Measurements from ENCODE around the gene CCDC88C. TPM values are rescaled to one million over a fixed set of nuclear protein-coding genes. Genes with fewer than 3 reads are reported as not detected.

The CCDC88C gene
- total RNA-seq, 1 experiment from 2014 or later = 21.3 TPM

DNA sequence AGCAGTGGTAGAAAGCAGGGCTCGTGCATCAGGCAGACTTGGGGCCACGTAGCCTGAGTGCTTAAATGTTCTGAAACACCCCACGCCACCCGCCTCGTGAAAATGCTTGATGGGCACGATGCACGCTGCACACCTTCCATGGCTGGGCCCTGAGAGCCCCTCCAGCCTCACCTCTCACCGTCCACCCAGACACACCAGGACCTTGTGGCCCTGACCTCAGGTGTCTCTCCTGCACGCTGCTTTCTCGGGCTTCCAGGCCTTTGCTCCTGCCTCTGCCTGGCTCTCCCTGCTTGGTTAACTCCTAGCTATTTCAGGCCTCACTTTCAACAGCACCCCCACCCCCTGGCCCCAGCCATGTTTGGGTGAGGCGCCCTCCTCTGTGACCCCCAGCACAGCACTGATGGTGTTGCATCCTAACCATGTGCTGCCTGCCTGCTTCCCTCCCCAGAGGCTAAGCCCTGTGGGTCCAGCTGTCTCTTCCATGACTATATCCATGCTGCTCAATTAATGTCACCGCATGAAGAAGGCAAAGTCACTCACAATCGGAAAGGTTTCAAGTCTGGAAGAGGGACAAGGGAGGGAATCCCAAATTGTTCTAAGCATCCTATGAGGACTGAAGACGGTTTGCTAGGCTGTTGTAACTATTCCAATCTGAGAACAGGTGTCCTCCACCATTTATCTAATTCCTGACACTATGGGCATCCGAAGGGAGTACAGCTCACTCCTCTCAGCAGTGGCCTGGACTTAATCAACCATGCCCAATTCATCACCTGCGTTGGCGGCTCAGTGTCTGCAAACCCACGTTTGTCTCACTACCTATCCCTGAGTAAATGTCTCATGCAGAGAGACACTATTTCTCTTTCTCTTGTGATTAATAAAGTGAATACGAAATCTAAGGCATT is 82.2 kb downstream of the CCDC88C start:
- POLR2A ChIA-PET = no interaction called here
- H3K27ac ChIP-seq (ENCODE audit: low read length) = no peak overlapping the region
- in situ Hi-C loops (cut with HindIII; ENCODE audit: low pct_unique_long_range_greater_than_20kb, low sequenced_read_pairs) = no loop called here
- no peak for ATAC-seq
- DNase-seq (ENCODE audit: low read depth, low spot score) = no peak
- intact Hi-C loops (cut with micrococcal nuclease; ENCODE audit: unreplicated experiment) = no loop called here
- CTCF ChIA-PET = no interaction called here
- H3K36me3 ChIP-seq (ENCODE audit: control insufficient read depth, insufficient read depth, low read length) = no peaks in the 10 kb centered on the region
- H3K4me3 ChIP-seq (ENCODE audit: low read depth in 2 of 2, low read length in 2 of 2) = no peak overlapping the region
- H3K9me3 ChIP-seq (ENCODE audit: control insufficient read depth, insufficient read depth, low read depth, low read length) = no peaks in the 10 kb centered on the region
- H3K4me1 ChIP-seq (ENCODE audit: control insufficient read depth, insufficient read depth, low read length) = peaks cover 4% of the 10 kb centered on the region; the same call in 1 of the 2 replicates
- H3K27me3 ChIP-seq (ENCODE audit: control insufficient read depth, insufficient read depth, low read length) = no peaks in the 10 kb centered on the region
- TF ChIP-seq TCF7L2 (IDR thresholded peaks at IDR 0.05; ENCODE audit: low read depth, low read length) = no peak
- no peak for TF ChIP-seq REST (IDR thresholded peaks at IDR 0.05; ENCODE audit: insufficient read depth in 1 of 2, low read depth in 2 of 2, low read length in 1 of 2)
- TF ChIP-seq POLR2AphosphoS5 (IDR thresholded peaks at IDR 0.05; ENCODE audit: low read depth, low read length) = no peak
- no peak for TF ChIP-seq SIN3A (IDR thresholded peaks at IDR 0.05; ENCODE audit: borderline replicate concordance, insufficient read depth, low read depth, low read length)
- no peak for TF ChIP-seq CTCF (IDR thresholded peaks at IDR 0.05)
- BruUV-seq (replicated peaks) = no TSS peak

- no peaks in the 10 kb centered on the region for H3K27me3 ChIP-seq (ENCODE audit: control insufficient read depth, insufficient read depth, low read length)
- peaks cover 4% of the 10 kb centered on the region; the same call in 1 of the 2 replicates for H3K4me1 ChIP-seq (ENCODE audit: control insufficient read depth, insufficient read depth, low read length)
- no peak overlapping the region for H3K27ac ChIP-seq (ENCODE audit: low read length)
- no peaks in the 10 kb centered on the region for H3K36me3 ChIP-seq (ENCODE audit: control insufficient read depth, insufficient read depth, low read length)
- no peak overlapping the region for H3K4me3 ChIP-seq (ENCODE audit: low read depth in 2 of 2, low read length in 2 of 2)
- in situ Hi-C loops (cut with HindIII; ENCODE audit: low pct_unique_long_range_greater_than_20kb, low sequenced_read_pairs) = no loop called here
- no TSS peak for BruUV-seq (replicated peaks)
- ChIA-PET CTCF (no interaction called here), POLR2A (no interaction called here)
- no peak for ATAC-seq
- DNase-seq (ENCODE audit: low read depth, low spot score) = no peak
- H3K9me3 ChIP-seq (ENCODE audit: control insufficient read depth, insufficient read depth, low read depth, low read length) = no peaks in the 10 kb centered on the region
- intact Hi-C loops (cut with micrococcal nuclease; ENCODE audit: unreplicated experiment) = no loop called here
- TF ChIP-seq SIN3A (IDR thresholded peaks at IDR 0.05; ENCODE audit: borderline replicate concordance, insufficient read depth, low read depth, low read length) (no peak), REST (IDR thresholded peaks at IDR 0.05; ENCODE audit: insufficient read depth in 1 of 2, low read depth in 2 of 2, low read length in 1 of 2) (no peak), POLR2AphosphoS5 (IDR thresholded peaks at IDR 0.05; ENCODE audit: low read depth, low read length) (no peak), TCF7L2 (IDR thresholded peaks at IDR 0.05; ENCODE audit: low read depth, low read length) (no peak), CTCF (IDR thresholded peaks at IDR 0.05) (no peak)
These were observed 84.0 kb downstream of the CCDC88C start for GRCh38 chr14:91333650-91334039.
